ENCODE data around the gene BAMBI.

Gene BAMBI

GRCh38 chr10:28687683-28688001 lies 10.3 kb downstream of the BAMBI start:
- H3K9me3 ChIP-seq (ENCODE audit: severe bottlenecking) = no peaks in the 10 kb centered on the region
- H3K27ac ChIP-seq (ENCODE audit: poor library complexity, severe bottlenecking) = no peak overlapping the region
- ATAC-seq (ENCODE audit: low read depth) = no peak
- TF ChIP-seq CTCF (IDR thresholded peaks at IDR 0.05; ENCODE audit: poor library complexity, severe bottlenecking) = no peak
- no peaks in the 10 kb centered on the region for H3K4me1 ChIP-seq (ENCODE audit: insufficient read depth, poor library complexity, severe bottlenecking)
- H3K4me3 ChIP-seq (ENCODE audit: severe bottlenecking) = no peak overlapping the region
- H3K27me3 ChIP-seq (ENCODE audit: insufficient read depth, poor library complexity, severe bottlenecking) = peaks cover 4% of the 10 kb centered on the region
- DNase-seq (ENCODE audit: low spot score) = no peak
- H3K36me3 ChIP-seq (ENCODE audit: low read depth) = no peaks in the 10 kb centered on the region

DNA sequence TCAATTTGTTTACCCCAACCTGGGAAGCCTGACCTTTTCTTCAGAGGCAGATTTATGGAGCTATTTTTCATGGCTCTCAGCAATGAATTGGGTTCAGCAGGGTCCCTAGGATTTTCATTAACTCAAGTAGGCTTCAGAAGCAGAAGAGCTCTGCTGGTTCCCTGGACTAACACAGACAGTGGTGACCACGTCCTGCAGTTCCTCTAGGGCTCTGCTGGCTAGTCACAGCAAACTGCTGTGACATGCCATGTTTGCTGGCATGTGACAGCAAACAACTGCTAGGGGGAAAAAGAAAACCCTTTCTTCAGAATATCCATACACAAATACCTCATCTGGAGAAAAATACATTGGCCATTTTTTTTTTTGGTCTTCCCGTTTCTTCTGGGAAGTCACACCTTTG lies 13.2 kb downstream of the BAMBI start:
- no peak for ATAC-seq (ENCODE audit: low read depth)
- H3K4me3 ChIP-seq (ENCODE audit: severe bottlenecking) = no peak overlapping the region
- no peak for TF ChIP-seq CTCF (IDR thresholded peaks at IDR 0.05; ENCODE audit: poor library complexity, severe bottlenecking)
- H3K27me3 ChIP-seq (ENCODE audit: insufficient read depth, poor library complexity, severe bottlenecking) = peaks cover 4% of the 10 kb centered on the region
- no peaks in the 10 kb centered on the region for H3K9me3 ChIP-seq (ENCODE audit: severe bottlenecking)
- no peaks in the 10 kb centered on the region for H3K4me1 ChIP-seq (ENCODE audit: insufficient read depth, poor library complexity, severe bottlenecking)
- H3K27ac ChIP-seq (ENCODE audit: poor library complexity, severe bottlenecking) = no peak overlapping the region
- DNase-seq (ENCODE audit: low spot score) = no peak
- no peaks in the 10 kb centered on the region for H3K36me3 ChIP-seq (ENCODE audit: low read depth)

GRCh38 chr10:28691187-28691694 lies 13.9 kb downstream of the BAMBI start:
- Histone ChIP-seq H3K4me1 (ENCODE audit: insufficient read depth, poor library complexity, severe bottlenecking) (no peaks in the 10 kb centered on the region), H3K4me3 (ENCODE audit: severe bottlenecking) (no peak overlapping the region), H3K9me3 (ENCODE audit: severe bottlenecking) (no peaks in the 10 kb centered on the region), H3K36me3 (ENCODE audit: low read depth) (no peaks in the 10 kb centered on the region), H3K27me3 (ENCODE audit: insufficient read depth, poor library complexity, severe bottlenecking) (peaks cover 4% of the 10 kb centered on the region), H3K27ac (ENCODE audit: poor library complexity, severe bottlenecking) (no peak overlapping the region)
- DNase-seq (ENCODE audit: low spot score) (no peak), ATAC-seq (ENCODE audit: low read depth) (no peak)
- no peak for TF ChIP-seq CTCF (IDR thresholded peaks at IDR 0.05; ENCODE audit: poor library complexity, severe bottlenecking)

GRCh38 chr10:28692050-28692449 lies 14.7 kb downstream of the BAMBI start:
- Histone ChIP-seq H3K9me3 (ENCODE audit: severe bottlenecking) (no peaks in the 10 kb centered on the region), H3K4me3 (ENCODE audit: severe bottlenecking) (no peak overlapping the region), H3K4me1 (ENCODE audit: insufficient read depth, poor library complexity, severe bottlenecking) (no peaks in the 10 kb centered on the region), H3K27me3 (ENCODE audit: insufficient read depth, poor library complexity, severe bottlenecking) (no peaks in the 10 kb centered on the region), H3K27ac (ENCODE audit: poor library complexity, severe bottlenecking) (no peak overlapping the region), H3K36me3 (ENCODE audit: low read depth) (no peaks in the 10 kb centered on the region)
- no peak for ATAC-seq (ENCODE audit: low read depth)
- no peak for DNase-seq (ENCODE audit: low spot score)
- TF ChIP-seq CTCF (IDR thresholded peaks at IDR 0.05; ENCODE audit: poor library complexity, severe bottlenecking) = no peak

DNA sequence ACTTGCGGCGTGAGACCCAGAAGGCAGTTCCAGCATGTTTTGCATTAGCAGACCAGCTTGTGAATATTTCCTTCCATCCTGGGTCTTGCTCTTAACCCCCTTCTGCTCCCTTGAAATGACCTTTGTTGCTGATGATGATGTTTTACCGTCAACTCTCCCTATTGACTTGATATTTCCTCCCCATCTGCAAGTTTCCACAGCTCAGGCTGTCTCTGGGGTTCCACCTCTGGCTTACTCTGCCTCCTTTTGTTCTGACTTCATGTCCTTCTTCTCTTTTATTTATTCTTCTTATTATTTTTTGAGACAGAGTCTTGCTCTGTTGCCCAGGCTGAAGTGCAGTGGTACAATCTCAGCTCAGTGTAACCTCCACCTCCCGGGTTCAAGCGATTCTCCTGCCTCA lies 17.2 kb downstream of the BAMBI start:
- DNase-seq (ENCODE audit: low spot score) (no peak), ATAC-seq (ENCODE audit: low read depth) (no peak)
- no peak overlapping the region for H3K27ac ChIP-seq (ENCODE audit: poor library complexity, severe bottlenecking)
- H3K9me3 ChIP-seq (ENCODE audit: severe bottlenecking) = no peaks in the 10 kb centered on the region
- no peaks in the 10 kb centered on the region for H3K27me3 ChIP-seq (ENCODE audit: insufficient read depth, poor library complexity, severe bottlenecking)
- no peak for TF ChIP-seq CTCF (IDR thresholded peaks at IDR 0.05; ENCODE audit: poor library complexity, severe bottlenecking)
- no peak overlapping the region for H3K4me3 ChIP-seq (ENCODE audit: severe bottlenecking)
- no peaks in the 10 kb centered on the region for H3K4me1 ChIP-seq (ENCODE audit: insufficient read depth, poor library complexity, severe bottlenecking)
- no peaks in the 10 kb centered on the region for H3K36me3 ChIP-seq (ENCODE audit: low read depth)

Data from RWPE2 (cell line).